GM21576 (cell line): ENCODE results near the gene C4orf51.

Experiments
- ATAC-seq: cut with Tn5 transposase; IDR thresholded peaks from one replicate; pipeline ENCODE4 v1.9.1; 2021; ENCODE audit warnings: mild to moderate bottlenecking, moderate library complexity; ENCODE audit not compliant: unreplicated experiment

C4orf51 gene

DNA sequence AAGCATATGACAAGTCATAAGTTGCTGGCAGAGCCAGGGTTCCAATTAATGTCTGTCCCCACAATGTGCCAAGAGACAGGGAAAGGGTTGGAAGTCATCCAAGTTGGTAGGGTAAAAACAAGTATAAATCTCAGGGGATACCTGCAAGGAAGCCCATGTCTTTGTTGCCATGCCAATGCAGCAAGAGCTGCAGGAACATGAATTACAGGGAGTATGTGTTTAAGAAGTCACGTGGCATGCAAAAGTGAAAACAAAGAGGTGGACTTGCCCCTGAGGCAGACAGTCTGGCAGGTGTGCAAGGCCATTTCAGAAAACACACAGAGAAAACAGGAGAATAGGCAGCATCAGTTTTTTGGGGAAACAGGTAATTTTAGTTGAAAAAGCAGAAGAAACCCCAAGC lies 29.4 kb downstream of the C4orf51 start:
- no peak for ATAC-seq

- ATAC-seq: no peak
Measured at GRCh38 chr4:145709843-145710242, 29.9 kb downstream of the C4orf51 start.

DNA sequence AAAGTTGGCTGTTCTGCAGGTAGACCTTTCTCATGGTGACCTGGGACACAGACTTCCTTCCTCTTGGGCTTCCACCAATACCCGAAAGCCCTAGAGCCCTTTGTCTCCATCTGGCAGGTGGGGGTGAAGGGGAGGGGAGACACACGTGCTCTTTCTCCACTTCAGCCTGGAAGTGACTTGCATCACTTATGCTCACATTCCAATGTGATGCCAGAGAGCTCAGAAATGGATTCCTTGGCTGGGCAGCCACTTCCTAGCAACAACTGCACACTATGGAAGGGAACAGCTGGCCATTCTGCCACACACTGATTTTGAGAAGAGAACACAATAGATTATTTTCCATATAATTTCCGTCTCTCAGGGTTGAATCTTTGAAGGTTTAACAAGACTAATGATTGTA lies 36.3 kb downstream of the C4orf51 start:
- ATAC-seq: no peak

DNA sequence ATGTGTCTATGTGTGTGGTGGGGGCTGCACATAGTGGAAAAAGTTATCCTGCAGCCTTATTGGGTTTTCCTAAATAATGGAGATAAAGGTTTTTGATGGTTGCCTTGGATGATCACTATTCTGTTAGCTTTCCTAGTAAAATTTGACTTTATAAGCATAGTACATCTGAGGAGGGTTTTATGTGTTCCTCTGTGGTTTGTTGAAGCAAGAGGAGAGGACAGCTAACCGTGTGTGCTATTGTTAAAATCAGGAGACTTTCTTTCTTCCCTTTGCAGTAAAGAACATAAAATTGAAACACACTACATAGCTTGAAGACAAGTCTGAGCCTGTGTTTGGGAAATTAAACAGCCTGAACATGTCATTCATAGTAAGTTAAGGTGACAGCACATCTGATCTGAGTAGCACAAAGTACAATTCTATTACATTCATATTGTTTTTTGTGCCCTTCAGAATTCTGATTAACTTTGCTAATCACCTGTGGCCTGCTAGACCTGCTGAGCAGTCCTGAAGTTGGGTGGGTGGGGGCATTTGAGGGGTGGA lies 36.8 kb downstream of the C4orf51 start:
- ATAC-seq: no peak

- peak; percentile 77 for ATAC-seq
Measured at GRCh38 chr4:145719752-145720624, 40.0 kb downstream of the C4orf51 start.

DNA sequence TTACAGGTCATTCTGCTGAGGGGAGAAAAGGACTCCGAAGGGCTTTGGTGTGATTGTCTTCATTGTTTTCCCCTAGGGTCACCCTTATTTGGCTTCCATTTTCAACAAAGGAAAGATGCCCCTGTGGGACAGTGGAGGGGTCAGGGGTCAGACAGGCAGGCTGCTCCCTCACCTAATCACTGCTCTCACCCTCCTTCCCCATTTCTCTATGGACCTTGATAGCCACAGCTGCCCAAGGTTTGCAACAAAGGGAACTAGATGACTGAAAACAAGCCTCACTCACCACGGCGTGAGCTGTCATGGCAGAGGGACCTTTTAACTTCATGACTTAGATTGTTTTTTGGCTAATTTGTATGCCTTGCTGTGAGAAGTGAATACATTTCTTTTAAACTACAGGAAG lies 40.7 kb downstream of the C4orf51 start:
- ATAC-seq: no peak

DNA sequence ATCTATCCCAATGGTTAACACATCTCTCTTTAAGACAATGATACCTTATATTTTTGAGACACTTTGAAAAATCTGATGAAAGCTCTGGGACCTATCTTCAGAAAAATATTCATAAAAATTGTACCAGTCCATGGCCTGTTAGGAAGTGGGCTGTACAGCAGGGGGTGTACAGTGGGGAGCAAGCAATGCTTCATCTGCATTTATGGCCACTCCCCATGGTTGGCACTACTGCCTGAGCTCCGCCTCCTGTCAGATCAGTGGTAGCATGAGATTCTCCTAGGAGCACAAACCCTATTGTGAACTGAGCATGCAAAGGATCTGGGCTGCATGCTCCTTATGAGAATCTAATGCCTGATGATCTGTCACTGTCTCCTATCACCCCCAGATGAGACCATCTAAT lies 42.6 kb downstream of the C4orf51 start:
- no peak for ATAC-seq

DNA sequence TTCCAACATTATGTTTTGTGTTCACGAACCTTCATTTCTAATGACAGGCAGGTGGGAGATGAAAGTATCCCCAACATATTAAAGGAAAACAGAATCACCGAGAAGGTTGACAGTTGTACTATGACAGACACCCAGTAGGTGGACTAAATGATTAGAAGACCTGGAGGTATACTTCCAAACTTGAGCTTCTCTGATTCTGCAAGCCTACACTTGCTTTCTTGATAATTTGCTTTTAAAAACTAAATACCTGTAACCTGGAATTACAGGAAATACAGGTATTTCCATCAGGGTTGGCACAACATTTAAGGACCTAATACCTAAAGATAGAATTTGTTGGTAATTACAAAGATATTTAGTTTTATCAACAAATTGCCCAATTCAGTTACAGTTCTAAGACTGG lies 43.4 kb downstream of the C4orf51 start:
- ATAC-seq: no peak

DNA sequence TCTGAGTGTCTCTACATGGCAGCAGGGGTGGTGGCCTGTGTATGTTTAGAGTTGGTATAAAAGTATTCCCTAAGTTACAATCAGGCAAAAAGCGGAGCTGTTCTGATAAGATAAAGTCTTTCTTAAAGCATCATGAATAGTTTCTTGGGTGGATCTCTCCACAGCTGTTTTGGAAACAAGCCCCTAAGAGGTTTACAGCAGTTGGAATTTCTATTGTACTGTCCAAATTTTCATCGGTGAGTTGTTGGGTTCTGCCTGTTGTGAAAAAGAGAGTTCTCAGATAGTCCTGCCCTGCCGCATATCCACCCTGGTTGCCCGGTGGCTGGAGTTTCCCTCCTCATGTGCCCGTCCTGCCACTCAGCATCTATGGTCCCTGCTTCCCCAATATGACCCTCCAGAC lies 50.1 kb downstream of the C4orf51 start:
- ATAC-seq: no peak

DNA sequence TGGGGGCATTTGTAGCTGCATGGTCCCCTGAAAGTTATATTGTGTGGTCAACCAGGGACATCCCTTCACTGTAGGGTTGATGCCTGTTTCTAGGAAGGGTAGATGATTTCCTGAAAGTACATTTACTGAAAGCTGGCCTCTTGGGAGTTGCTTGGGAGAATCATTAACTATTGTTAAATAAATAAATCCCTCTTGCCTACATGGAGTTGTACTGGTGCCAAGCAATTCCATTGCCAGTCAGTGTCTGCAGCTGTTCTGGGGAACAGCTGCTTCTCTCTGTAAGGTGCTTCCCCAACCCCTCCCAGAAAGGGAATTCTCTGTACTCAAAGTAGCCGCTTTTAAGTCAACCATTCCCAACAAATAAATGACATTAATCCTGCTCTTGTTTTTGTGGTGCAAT lies 51.1 kb downstream of the C4orf51 start:
- ATAC-seq: no peak

DNA sequence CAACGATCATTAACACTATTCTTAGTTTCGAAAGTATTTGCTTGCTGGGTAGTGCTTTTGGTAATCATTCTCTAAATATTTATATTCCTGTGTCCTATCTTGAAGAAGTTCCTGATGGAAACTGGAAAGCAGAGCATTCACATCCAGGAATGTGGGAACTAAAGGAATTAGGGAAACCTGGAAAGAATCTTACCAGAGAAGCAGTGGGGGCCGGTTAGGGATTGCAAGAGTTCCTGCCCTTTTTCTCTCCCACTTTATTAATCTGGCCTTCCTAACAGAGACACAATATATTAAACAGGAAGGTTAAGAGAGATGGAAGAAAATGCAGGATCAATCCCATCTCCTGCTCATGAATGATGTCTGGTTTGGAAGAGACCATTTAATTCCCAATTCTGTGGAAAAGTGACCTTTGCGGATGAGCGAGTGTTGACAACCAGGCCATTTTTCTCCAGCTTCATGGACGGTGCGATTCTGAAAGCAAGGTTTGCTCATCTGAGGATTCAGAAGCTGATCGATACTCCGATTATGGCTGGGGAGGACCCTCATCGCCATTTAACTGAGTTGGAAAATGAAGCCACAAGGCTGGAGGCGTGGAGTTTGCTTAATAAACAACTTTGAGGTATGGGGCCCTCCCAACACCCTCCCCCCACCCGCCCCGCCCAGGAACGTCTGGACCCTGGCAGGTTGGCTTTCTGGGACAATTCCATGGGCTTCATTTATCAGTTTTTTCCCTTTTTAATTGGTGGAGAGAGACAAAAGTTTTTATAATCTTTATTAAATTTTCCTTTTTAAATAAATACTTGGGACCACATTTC lies 52.3 kb downstream of the C4orf51 start:
- no peak for ATAC-seq

DNA sequence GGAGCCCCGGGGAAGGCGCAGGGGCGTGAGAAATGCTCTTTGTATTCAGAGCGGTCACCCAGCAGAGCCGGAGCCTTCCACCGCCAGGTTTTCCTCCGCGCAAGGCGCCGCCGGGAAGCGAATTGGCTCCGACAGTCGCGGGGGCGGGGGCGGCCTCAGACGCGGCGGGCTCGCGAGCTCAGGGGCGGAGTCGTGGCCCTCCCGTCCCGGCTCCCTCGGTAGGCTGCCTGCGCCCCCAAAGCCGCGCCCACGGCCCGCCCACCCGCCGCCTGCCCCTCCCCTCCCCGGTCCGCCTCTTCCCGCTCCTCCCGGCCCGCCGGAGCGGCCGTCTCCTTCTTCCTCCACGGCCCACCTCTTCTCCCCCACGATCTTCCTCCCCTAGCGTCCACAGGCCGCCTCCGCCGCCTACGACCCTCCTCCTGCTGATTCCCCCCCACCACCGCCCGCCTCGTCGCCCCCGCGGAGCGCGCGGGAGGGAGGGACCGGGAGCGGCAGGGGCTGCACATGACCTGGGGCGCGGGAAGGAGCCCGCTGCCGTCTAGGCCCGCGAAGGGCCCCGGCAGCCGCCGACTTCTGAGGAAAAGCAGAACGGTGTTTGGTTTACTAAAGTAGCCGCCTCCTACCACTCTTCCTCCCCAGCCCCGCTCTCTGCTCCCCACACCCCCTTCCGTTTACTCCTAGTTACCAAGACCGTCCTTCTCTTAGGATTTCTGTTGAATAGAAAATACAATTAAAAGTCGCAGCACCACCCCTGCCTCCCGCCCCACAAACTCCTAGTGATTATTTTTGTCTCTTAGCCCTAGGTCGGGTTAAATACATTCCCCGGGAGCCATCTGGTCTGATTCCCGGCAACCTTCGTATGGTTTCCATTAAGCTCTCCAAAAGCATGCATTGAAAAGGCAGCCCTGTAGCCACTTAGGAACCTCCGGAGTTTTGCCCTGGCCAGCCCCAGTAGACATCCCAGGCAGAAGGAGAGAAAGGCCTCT lies 53.2 kb downstream of the C4orf51 start:
- ATAC-seq: peak; percentile 87

- no peak for ATAC-seq
Measured at GRCh38 chr4:145734031-145734430, 54.1 kb downstream of the C4orf51 start.

DNA sequence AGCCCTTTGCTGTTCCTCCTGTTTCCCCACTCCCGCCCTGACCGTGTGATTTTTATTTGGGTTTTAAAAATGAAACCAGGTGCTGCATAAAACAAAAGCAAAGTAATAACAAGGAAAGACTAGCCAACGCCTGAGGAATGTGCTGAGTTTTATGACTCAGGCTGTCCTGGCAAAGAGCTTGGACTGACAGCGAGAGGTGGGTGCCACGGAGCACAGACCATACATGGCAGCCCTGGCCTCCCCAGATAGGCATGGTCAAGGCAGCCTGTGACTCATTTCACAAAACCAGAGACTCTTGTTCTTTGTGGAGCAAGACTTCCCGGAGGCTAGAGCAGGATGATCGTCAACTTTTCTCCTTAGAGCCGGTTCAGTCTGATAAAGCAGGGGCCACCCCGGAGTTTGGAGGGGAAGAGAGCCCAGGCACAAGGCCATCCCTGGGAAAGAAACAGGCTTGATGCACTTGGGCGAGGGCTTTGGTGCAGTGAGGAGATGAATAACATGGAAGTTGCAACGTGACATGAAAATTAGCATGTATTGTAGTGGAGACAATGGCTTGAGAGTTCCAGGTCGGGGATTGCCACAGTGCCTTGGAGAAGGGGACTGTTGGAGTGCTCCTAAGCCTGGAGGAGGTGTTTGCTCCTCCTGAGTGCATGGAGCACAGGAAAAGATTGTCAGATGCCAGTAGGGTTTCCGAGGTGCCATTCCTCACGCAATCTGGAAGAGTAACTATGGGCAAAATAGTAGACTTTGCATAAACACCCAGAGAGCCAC lies 54.8 kb downstream of the C4orf51 start:
- peak; percentile 39 for ATAC-seq

- no peak for ATAC-seq
Measured at GRCh38 chr4:145735347-145735675, 55.4 kb downstream of the C4orf51 start.

DNA sequence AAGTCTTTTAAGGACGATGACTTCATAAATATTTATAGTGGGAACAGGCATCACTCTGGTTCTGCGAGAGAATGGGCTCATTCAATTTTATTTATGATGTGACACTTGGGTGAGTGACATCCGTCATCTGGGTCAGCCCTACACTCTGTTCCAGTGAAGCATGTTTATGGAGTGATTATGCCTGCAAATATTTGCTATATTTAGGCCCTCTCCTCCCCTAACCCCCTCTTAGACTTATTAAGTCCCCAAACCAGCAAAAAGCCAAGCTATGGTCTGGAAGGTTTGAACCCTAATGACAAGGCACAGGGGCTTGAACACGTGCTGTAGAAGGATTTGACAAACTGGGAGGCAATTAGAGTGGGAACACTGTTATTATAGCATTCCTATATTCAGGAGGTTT lies 55.9 kb downstream of the C4orf51 start:
- ATAC-seq: no peak

- ATAC-seq: no peak
Measured at GRCh38 chr4:145736241-145736831, 56.4 kb downstream of the C4orf51 start.

DNA sequence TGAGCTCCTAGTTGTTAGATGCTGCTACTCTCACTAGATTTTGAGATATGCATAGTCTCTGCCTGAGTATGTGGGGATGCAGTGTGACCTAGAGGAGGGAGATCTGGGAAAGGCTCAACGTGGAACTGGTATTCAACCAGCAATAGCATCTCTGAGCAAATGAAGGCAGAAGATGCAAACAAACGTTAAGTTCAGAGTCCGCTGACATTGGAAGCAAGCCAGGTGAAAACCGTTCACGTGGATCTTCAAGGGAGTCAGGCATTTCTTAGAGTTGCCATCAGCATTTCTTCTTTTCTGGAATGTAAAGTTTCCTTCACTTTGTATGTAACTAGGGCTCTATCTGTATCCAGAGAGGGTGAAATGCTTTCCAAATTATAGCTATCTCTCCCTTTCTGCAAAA lies 59.9 kb downstream of the C4orf51 start:
- no peak for ATAC-seq

DNA sequence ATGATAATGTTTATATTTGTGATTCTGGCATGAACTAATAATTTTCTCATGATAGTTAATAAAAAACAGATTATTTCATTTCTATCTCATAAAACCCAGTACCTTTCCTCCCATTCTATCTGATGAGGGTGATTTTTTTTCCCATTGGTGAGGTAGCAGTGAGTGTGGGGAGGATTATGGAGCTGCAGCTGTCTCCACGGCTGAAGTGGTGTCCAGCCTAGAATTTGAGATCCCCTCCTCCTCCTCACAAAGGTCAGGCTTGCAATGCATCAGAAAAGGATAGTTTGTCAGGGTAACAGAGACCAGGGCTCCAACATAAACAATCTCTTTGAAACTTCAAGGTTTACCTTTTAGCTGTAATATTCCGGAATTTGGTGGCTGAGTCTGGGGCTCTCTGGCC lies 60.9 kb downstream of the C4orf51 start:
- no peak for ATAC-seq

DNA sequence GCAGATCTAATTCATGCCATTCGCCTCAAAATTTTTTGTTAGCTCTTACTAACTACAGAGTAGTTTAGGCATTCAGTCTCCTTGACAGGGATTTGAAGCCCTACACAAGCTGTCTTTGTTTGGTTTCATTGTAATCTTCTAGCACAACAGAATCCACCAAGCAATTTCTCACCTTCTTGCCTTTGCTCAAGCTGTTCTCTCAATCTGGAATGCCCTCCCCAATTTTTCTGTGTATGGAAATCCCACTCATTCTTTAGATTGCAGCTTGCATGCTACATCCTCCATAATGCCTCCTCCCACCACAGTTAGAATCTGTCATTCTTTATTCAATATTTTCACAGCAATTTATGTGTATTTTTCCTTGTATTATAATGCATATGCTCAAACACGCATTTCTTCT lies 63.7 kb downstream of the C4orf51 start:
- ATAC-seq: no peak
